HFF-Myc (cell line): ENCODE results near the gene TOP3A.
A peak's percentile ranks its signal among the peaks of the same experiment; 100 is the strongest.

Source experiments
- DNase-seq: peaks from one replicate; pipeline ENCODE4 v3.0.0-alpha.2; 2011; ENCODE audit warnings: low read depth; ENCODE audit errors: extremely low read depth
- H3K4me3 ChIP-seq: replicated peaks from 2 replicates; pipeline ENCODE4 v1.5.1; 2011; ENCODE audit warnings: low read depth, mild to moderate bottlenecking, control low read depth, low read length
- CTCF ChIP-seq: IDR thresholded peaks from 2 replicates; pipeline ENCODE4 v1.5.1; 2012; ENCODE audit warnings: mild to moderate bottlenecking, low read depth, low read length, control low read depth; ENCODE audit errors: missing control alignments

TOP3A gene

GRCh38 chr17:18236494-18236893 is 78.3 kb downstream of the TOP3A start:
- no peak for DNase-seq
- no peak for TF ChIP-seq CTCF
- no peak overlapping the region for H3K4me3 ChIP-seq

- H3K4me3 ChIP-seq: no peak overlapping the region
- TF ChIP-seq CTCF: no peak
- peak; percentile 30 for DNase-seq
Observed at GRCh38 chr17:18235743-18236256, 79.0 kb downstream of the TOP3A start.

- no peak overlapping the region for H3K4me3 ChIP-seq
- DNase-seq: no peak
- TF ChIP-seq CTCF: no peak
Observed at GRCh38 chr17:18234853-18235380, 79.9 kb downstream of the TOP3A start.

- no peak for DNase-seq
- TF ChIP-seq CTCF: no peak
- H3K4me3 ChIP-seq: no peak overlapping the region
Observed at GRCh38 chr17:18233803-18234518, 80.8 kb downstream of the TOP3A start.

- no peak for DNase-seq
- no peak for TF ChIP-seq CTCF
Observed at GRCh38 chr17:18231164-18231563, 83.6 kb downstream of the TOP3A start.

GRCh38 chr17:18230288-18231141 is 84.3 kb downstream of the TOP3A start:
- DNase-seq: no peak
- no peak for TF ChIP-seq CTCF
- no peak overlapping the region for H3K4me3 ChIP-seq

More at GRCh38 chr17:18231164-18231563, 83.6 kb downstream of the TOP3A start:
- H3K4me3 ChIP-seq: no peak overlapping the region
